ENCODE measurements around the gene TMEM161B.

DNA sequence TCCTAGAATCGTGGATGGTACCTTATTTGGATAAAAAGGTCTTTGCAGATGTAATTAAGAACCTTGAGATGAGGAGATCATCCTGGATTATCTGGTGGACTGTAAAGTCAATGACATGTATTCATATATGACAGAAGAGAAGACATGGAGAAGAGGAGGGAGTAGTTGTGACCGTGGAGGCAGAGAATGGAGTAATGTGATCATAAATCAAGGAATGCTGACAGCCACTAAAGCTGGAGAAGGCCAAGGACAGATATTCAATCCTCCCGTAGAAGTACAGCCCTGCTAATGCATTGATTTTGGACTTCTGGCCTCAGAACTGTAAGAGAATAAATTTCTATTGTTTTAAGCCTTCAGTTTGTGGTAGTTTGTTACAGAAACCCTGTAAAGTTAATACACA is 18.7 kb upstream of the TMEM161B start:
- TF ChIP-seq, protein P1, sequence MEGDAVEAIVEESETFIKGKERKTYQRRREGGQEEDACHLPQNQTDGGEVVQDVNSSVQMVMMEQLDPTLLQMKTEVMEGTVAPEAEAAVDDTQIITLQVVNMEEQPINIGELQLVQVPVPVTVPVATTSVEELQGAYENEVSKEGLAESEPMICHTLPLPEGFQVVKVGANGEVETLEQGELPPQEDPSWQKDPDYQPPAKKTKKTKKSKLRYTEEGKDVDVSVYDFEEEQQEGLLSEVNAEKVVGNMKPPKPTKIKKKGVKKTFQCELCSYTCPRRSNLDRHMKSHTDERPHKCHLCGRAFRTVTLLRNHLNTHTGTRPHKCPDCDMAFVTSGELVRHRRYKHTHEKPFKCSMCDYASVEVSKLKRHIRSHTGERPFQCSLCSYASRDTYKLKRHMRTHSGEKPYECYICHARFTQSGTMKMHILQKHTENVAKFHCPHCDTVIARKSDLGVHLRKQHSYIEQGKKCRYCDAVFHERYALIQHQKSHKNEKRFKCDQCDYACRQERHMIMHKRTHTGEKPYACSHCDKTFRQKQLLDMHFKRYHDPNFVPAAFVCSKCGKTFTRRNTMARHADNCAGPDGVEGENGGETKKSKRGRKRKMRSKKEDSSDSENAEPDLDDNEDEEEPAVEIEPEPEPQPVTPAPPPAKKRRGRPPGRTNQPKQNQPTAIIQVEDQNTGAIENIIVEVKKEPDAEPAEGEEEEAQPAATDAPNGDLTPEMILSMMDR (IDR thresholded peaks at IDR 0.05; ENCODE audit: low read depth, low read length): no peak
- TF ChIP-seq, protein P2, sequence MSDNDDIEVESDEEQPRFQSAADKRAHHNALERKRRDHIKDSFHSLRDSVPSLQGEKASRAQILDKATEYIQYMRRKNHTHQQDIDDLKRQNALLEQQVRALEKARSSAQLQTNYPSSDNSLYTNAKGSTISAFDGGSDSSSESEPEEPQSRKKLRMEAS (IDR thresholded peaks at IDR 0.05; ENCODE audit: low read depth, low read length): no peak
- no peak for TF ChIP-seq POLR2A (IDR thresholded peaks at IDR 0.05; ENCODE audit: extremely low read depth, insufficient read length)
